IMR-90 (cell line): ENCODE data around the gene MOB3B. TPM values are rescaled to one million over a fixed set of nuclear protein-coding genes. Genes with fewer than 3 reads are reported as not detected.

Source experiments
- ATAC-seq: fragments of 200-7000 bp; cut with Tn5 transposase; 2 replicates; pipeline ENCODE4 v1.9.1; 2020; ENCODE audit warnings: low read depth, mild to moderate bottlenecking, moderate library complexity
- BruUV-seq: library from RNA; stranded (reverse); fragments of 400-500 nt; replicated peaks from 2 replicates; lab custom pipeline; 2021; lab: Mats Ljungman, UMichigan
- CTCF ChIA-PET: fragments of 300-600 bp; formaldehyde crosslinking; extraction: SDS; loops from one replicate; lab custom pipeline; 2021; ENCODE audit warnings: antibody characterized with exemption; lab: Yijun Ruan, JAX
- POLR2A ChIA-PET: fragments of 300-600 bp; sonication (Branson Sonifier 250); formaldehyde crosslinking; loops from one replicate; lab custom pipeline; 2022; ENCODE audit warnings: antibody characterized with exemption; ENCODE audit not compliant: unreplicated experiment; lab: Charles Lee
- DNase-seq: peaks from one replicate; pipeline ENCODE4 v3.0.0; 2013
- H2AFZ ChIP-seq: replicated peaks from 2 replicates; pipeline ENCODE3; 2013; ENCODE audit warnings: low read length, mild to moderate bottlenecking; ENCODE audit not compliant: poor library complexity
- H2AK5ac ChIP-seq: 2 replicates; pipeline ENCODE4 v1.6.1; 2013; ENCODE audit warnings: low read depth, low read length, inconsistent platforms
- H2AK9ac ChIP-seq: replicated peaks from 2 replicates; pipeline ENCODE3; 2013; ENCODE audit warnings: mild to moderate bottlenecking, low read depth, low read length, moderate library complexity; ENCODE audit not compliant: poor library complexity
- H2BK120ac ChIP-seq: 2 replicates; pipeline ENCODE4 v1.6.1; 2013; ENCODE audit warnings: low read depth, low read length, inconsistent platforms
- H2BK15ac ChIP-seq: 3 replicates; pipeline ENCODE4 v1.6.1; 2013; ENCODE audit warnings: low read depth, low read length, inconsistent platforms
- H2BK20ac ChIP-seq: 2 replicates; pipeline ENCODE4 v1.6.1; 2013; ENCODE audit warnings: low read depth, mild to moderate bottlenecking, inconsistent platforms, low read length, moderate library complexity
- H2BK5ac ChIP-seq: 2 replicates; pipeline ENCODE4 v1.6.1; 2013; ENCODE audit warnings: mild to moderate bottlenecking, low read depth, low read length, inconsistent platforms; ENCODE audit not compliant: poor library complexity, severe bottlenecking
- H3K14ac ChIP-seq: replicated peaks from 2 replicates; pipeline ENCODE4 v1.6.1; 2013; ENCODE audit warnings: low read depth, low read length, inconsistent platforms
- H3K18ac ChIP-seq: 2 replicates; pipeline ENCODE4 v1.6.1; 2013; ENCODE audit warnings: low read depth, low read length, control low read depth
- H3K23ac ChIP-seq: 2 replicates; pipeline ENCODE4 v1.6.1; 2013; ENCODE audit warnings: low read depth, low read length, inconsistent platforms
- H3K27ac ChIP-seq: 2 replicates; pipeline ENCODE4 v1.5.1; 2013; ENCODE audit warnings: mild to moderate bottlenecking, control low read depth, low read length; ENCODE audit not compliant: insufficient read depth
- H3K27me3 ChIP-seq: 2 replicates; pipeline ENCODE4 v1.6.1; 2013; ENCODE audit warnings: low read length; ENCODE audit not compliant: control insufficient read depth, insufficient read depth
- H3K36me3 ChIP-seq: 2 replicates; pipeline ENCODE4 v1.6.1; 2013; ENCODE audit warnings: low read length, mixed read lengths; ENCODE audit not compliant: control insufficient read depth, insufficient read depth
- H3K4ac ChIP-seq: 2 replicates; pipeline ENCODE4 v1.6.1; 2013; ENCODE audit warnings: low read depth, low read length, inconsistent platforms
- H3K4me1 ChIP-seq: 2 replicates; pipeline ENCODE4 v1.6.1; 2013; ENCODE audit warnings: low read length, mixed read lengths; ENCODE audit not compliant: control insufficient read depth, insufficient read depth
- H3K4me2 ChIP-seq: 2 replicates; pipeline ENCODE4 v1.6.1; 2013; ENCODE audit warnings: low read depth, mild to moderate bottlenecking, control low read depth, low read length, moderate library complexity
- H3K4me3 ChIP-seq: 2 replicates; pipeline ENCODE4 v1.5.1; 2013; ENCODE audit warnings: low read depth, mild to moderate bottlenecking, control low read depth, low read length, moderate library complexity; ENCODE audit not compliant: insufficient read depth
- H3K56ac ChIP-seq: 2 replicates; pipeline ENCODE4 v1.6.1; 2013; ENCODE audit warnings: low read length, inconsistent platforms; ENCODE audit not compliant: insufficient read depth; ENCODE audit errors: extremely low read depth
- H3K79me1 ChIP-seq, 2 experiments: 2 replicates each; pipeline ENCODE4 v1.6.1; 2013; ENCODE audit warnings: low read length in 2 of 2, inconsistent platforms in 1 of 2, low read depth in 1 of 2
- H3K9ac ChIP-seq: 2 replicates; pipeline ENCODE4 v1.6.1; 2013; ENCODE audit warnings: low read depth, low read length, control low read depth
- H3K9me1 ChIP-seq: 2 replicates; pipeline ENCODE4 v1.6.1; 2013; ENCODE audit warnings: low read length, inconsistent platforms; ENCODE audit not compliant: insufficient read depth
- H3K9me3 ChIP-seq: 2 replicates; pipeline ENCODE4 v1.6.1; 2013; ENCODE audit warnings: low read length; ENCODE audit not compliant: control insufficient read depth, insufficient read depth
- H4K20me1 ChIP-seq: 2 replicates; pipeline ENCODE4 v1.6.1; 2013; ENCODE audit warnings: low read length, inconsistent platforms; ENCODE audit not compliant: insufficient read depth
- H4K5ac ChIP-seq: 2 replicates; pipeline ENCODE4 v1.6.1; 2013; ENCODE audit warnings: mild to moderate bottlenecking, low read depth, low read length, control low read depth
- H4K8ac ChIP-seq, 2 experiments: 2 replicates each; pipeline ENCODE4 v1.6.1; 2013; ENCODE audit warnings: low read depth in 2 of 2, low read length in 2 of 2, control low read depth in 1 of 2, inconsistent platforms in 1 of 2
- H4K91ac ChIP-seq: 2 replicates; pipeline ENCODE4 v1.6.1; 2013; ENCODE audit warnings: low read depth, low read length, inconsistent platforms; ENCODE audit not compliant: insufficient read depth
- CEBPB ChIP-seq: IDR thresholded peaks from 2 replicates; pipeline ENCODE4 v1.6.1; 2012; ENCODE audit warnings: low read depth, low read length, improper control_type of control experiment
- CHD1 ChIP-seq: IDR thresholded peaks from 2 replicates; pipeline ENCODE4 v1.6.1; 2012; ENCODE audit warnings: low read depth, low read length, improper control_type of control experiment
- CTCF ChIP-seq: conservative IDR thresholded peaks from 2 replicates; pipeline ENCODE4 v1.5.1; 2012; ENCODE audit warnings: mild to moderate bottlenecking, low read depth, low read length, improper control_type of control experiment
- MAZ ChIP-seq: IDR thresholded peaks from 2 replicates; pipeline ENCODE4 v1.6.1; 2012; ENCODE audit warnings: low read depth, mild to moderate bottlenecking, low read length, improper control_type of control experiment, moderate library complexity, borderline replicate concordance
- POLR2A ChIP-seq: IDR thresholded peaks from 2 replicates; pipeline ENCODE4 v1.6.1; 2012; ENCODE audit warnings: mild to moderate bottlenecking, low read depth, low read length
- RAD21 ChIP-seq: IDR thresholded peaks from 2 replicates; pipeline ENCODE4 v1.6.1; 2012; ENCODE audit warnings: low read length, improper control_type of control experiment
- RCOR1 ChIP-seq: IDR thresholded peaks from 2 replicates; pipeline ENCODE4 v1.6.1; 2012; ENCODE audit warnings: mild to moderate bottlenecking, low read length, improper control_type of control experiment; ENCODE audit not compliant: insufficient replicate concordance
- WGBS, 2 experiments: methylation state at CpG; one replicate each; pipeline versions ENCODE4 v1.1.5 to v1.1.7; 2013; ENCODE audit warnings: missing lambda C conversion rate in 2 of 2; ENCODE audit not compliant: insufficient read length in 1 of 2; ENCODE audit errors: extremely low coverage in 2 of 2; 5-methylcytosine and 5-hydroxymethylcytosine counted together
- dilution Hi-C: fragments of 300-500 bp; cut with HindIII; formaldehyde crosslinking; loops from one replicate; pipeline ENCODE4 v1.14.3; 2018; ENCODE audit warnings: low sequenced_read_pairs; ENCODE audit not compliant: unreplicated experiment
- in situ Hi-C: fragments of 300-500 bp; cut with MboI; formaldehyde crosslinking; loops from 3 replicates; pipeline ENCODE4 v1.14.3; 2019; ENCODE audit warnings: low sequenced_read_pairs, inconsistent platforms, mixed read lengths
- intact Hi-C: fragments of 100-400 bp; cut with micrococcal nuclease; formaldehyde crosslinking; loops from 2 replicates; pipeline ENCODE4 v1.10.0; 2022
- polyA plus RNA-seq, 3 experiments: library from polyadenylated mRNA; depleted of rRNA; stranded (reverse); fragments of >200 nt; gene quantifications; 2 replicates each; pipeline ENCODE4 v1.2.3, GENCODE V29; 2012; ENCODE audit warnings: low replicate concordance in 1 of 3
- total RNA-seq: library from RNA; depleted of rRNA; stranded (reverse); fragments of >200 nt; gene quantifications from 2 replicates; pipeline ENCODE4 v1.2.3, GENCODE V29; 2012
- TF ChIP-seq, protein P1 (sequence below): fragments of 150-350 bp; IDR thresholded peaks from 2 replicates; pipeline ENCODE4 v1.6.1; 2016; ENCODE audit warnings: low read depth, mild to moderate bottlenecking, low read length, moderate library complexity, borderline replicate concordance

Gene MOB3B
- total and polyA plus RNA-seq, 2 of the 4 experiments (the other 2 are of a cell fraction), result under 0.01 to 0.02 TPM

DNA sequence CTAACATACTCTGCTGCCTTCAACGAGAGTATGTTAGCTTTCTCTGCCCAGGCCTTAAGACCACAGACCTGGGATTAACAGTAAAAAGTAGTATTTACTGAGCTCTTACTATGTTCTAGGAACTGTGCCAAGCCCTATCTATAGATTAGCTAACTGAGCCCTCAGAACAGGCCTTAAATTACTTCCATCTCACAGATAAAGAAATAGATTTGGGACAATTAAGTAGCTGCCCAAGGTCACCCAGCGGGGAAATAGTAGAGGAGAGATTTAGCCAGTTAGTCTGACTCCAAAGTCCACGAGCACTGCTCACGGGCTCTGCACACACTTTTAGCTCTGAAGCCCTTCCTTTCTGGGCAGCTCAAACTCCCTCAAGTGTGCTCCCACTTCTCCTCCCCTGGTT, 168.1 kb downstream of the MOB3B start:
- H3K18ac ChIP-seq, result no peak overlapping the region
- H2BK120ac ChIP-seq, result no peak overlapping the region
- H4K5ac ChIP-seq, result no peak overlapping the region
- no peak for TF ChIP-seq MAZ
- TF ChIP-seq POLR2A, result no peak
- TF ChIP-seq CTCF, result no peak
- TF ChIP-seq RAD21, result no peak
- TF ChIP-seq CHD1, result no peak
- no peak for TF ChIP-seq CEBPB
- TF ChIP-seq RCOR1, result no peak
- TF ChIP-seq, protein P1, sequence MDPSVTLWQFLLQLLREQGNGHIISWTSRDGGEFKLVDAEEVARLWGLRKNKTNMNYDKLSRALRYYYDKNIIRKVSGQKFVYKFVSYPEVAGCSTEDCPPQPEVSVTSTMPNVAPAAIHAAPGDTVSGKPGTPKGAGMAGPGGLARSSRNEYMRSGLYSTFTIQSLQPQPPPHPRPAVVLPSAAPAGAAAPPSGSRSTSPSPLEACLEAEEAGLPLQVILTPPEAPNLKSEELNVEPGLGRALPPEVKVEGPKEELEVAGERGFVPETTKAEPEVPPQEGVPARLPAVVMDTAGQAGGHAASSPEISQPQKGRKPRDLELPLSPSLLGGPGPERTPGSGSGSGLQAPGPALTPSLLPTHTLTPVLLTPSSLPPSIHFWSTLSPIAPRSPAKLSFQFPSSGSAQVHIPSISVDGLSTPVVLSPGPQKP, result no peak
- H3K4ac ChIP-seq, result no peak overlapping the region
- H3K14ac ChIP-seq, result no peak overlapping the region
- DNase-seq (no peak), ATAC-seq (no peak)
- 57% methylated on average over 2 of the region's 4 CpGs; no CpG with 5 or more reads in 1 of the 2 experiments for WGBS, 2 experiments
- no peak overlapping the region for H2BK5ac ChIP-seq
- H4K91ac ChIP-seq, result no peak overlapping the region
- H3K9me1 ChIP-seq, result no peaks in the 10 kb centered on the region
- no peak overlapping the region for H2AK9ac ChIP-seq
- no peak overlapping the region for H3K27ac ChIP-seq
- H3K9ac ChIP-seq, result no peak overlapping the region
- H2BK15ac ChIP-seq, result no peak overlapping the region
- POLR2A ChIA-PET, result no interaction called here
- intact Hi-C loops (no loop called here), dilution Hi-C loops (no loop called here), in situ Hi-C loops (loop anchor here (10.0 kb wide), 1 partner anchor 57 kb away; no protein-coding TSS in a partner anchor)
- H3K4me3 ChIP-seq, result no peak overlapping the region
- H2AFZ ChIP-seq, result no peak overlapping the region
- H3K4me1 ChIP-seq, result no peaks in the 10 kb centered on the region
- CTCF ChIA-PET, result no interaction called here
- no peak overlapping the region for H3K23ac ChIP-seq
- no peaks in the 10 kb centered on the region for H4K20me1 ChIP-seq
- H3K27me3 ChIP-seq, result peaks cover 4% of the 10 kb centered on the region; the same call in 1 of the 2 replicates
- BruUV-seq, result no TSS peak
- H3K79me1 ChIP-seq, result no peaks in the 10 kb centered on the region
- H3K9me3 ChIP-seq, result no peaks in the 10 kb centered on the region
- no peak overlapping the region for H2AK5ac ChIP-seq
- no peak overlapping the region for H2BK20ac ChIP-seq
- no peak overlapping the region for H3K56ac ChIP-seq
- no peaks in the 10 kb centered on the region for H3K36me3 ChIP-seq
- H4K8ac ChIP-seq, result no peak overlapping the region
- H3K4me2 ChIP-seq, result no peak overlapping the region
